Lower leg skin (tissue), 3 donors: ENCODE results near the gene NINJ2.

ENCODE experiments used
- POLR2A ChIP-seq, 2 donors: fragments of 450-650 bp; IDR thresholded peaks; one replicate each; pipeline ENCODE4 v1.6.1; 2016 to 2017; ENCODE audit warnings: antibody characterized with exemption in 2 of 2, mild to moderate bottlenecking in 1 of 2, moderate library complexity in 1 of 2
- TF ChIP-seq, protein P1 (sequence below), 3 donors: fragments of 450-650 bp; IDR thresholded peaks; one replicate each; pipeline ENCODE4 v1.5.1; 2016; ENCODE audit warnings: antibody characterized with exemption in 3 of 3, mild to moderate bottlenecking in 3 of 3, moderate library complexity in 2 of 3

DNA sequence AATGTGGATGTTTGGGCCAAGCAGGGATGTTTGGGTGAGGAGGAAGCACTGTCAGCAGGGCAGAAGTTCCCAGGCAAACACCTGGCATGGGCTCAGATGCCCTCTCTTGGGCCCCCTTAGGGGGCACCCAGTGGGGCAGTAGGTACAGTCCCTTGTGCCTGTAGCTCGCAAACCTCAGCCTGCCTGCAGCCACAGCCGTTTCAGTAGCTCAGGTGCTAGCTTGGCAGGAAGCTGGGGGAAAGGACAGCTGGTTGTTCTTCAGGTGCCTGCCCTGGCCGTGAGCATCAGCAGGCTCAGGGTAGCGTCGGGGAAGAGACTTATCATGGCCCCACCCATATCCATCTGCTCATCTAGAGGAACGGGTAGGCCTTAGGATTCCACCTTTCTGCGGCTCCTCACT, 136.0 kb downstream of the NINJ2 start:
- TF ChIP-seq, protein P1, sequence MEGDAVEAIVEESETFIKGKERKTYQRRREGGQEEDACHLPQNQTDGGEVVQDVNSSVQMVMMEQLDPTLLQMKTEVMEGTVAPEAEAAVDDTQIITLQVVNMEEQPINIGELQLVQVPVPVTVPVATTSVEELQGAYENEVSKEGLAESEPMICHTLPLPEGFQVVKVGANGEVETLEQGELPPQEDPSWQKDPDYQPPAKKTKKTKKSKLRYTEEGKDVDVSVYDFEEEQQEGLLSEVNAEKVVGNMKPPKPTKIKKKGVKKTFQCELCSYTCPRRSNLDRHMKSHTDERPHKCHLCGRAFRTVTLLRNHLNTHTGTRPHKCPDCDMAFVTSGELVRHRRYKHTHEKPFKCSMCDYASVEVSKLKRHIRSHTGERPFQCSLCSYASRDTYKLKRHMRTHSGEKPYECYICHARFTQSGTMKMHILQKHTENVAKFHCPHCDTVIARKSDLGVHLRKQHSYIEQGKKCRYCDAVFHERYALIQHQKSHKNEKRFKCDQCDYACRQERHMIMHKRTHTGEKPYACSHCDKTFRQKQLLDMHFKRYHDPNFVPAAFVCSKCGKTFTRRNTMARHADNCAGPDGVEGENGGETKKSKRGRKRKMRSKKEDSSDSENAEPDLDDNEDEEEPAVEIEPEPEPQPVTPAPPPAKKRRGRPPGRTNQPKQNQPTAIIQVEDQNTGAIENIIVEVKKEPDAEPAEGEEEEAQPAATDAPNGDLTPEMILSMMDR (IDR thresholded peaks at IDR 0.05), result no peak
- no peak for TF ChIP-seq POLR2A (IDR thresholded peaks at IDR 0.05)
